HepG2 (cell line): ENCODE data around the gene VILL. TPM values are rescaled to one million over a fixed set of nuclear protein-coding genes. Genes with fewer than 3 reads are reported as not detected.

Experiments used
- BRD4 ChIP-seq: sonication (generic); formaldehyde crosslinking; IDR thresholded peaks from 2 replicates; pipeline ENCODE4 v1.4.0; 2020; ENCODE audit warnings: missing genetic modification reagents
- ELF3 ChIP-seq: IDR thresholded peaks from 2 replicates; pipeline ENCODE4 v1.6.1; 2016; ENCODE audit warnings: missing genetic modification reagents, missing compliant biosample characterization
- GATAD1 ChIP-seq: IDR thresholded peaks from 2 replicates; pipeline ENCODE4 v1.6.1; 2016; ENCODE audit warnings: missing genetic modification reagents, missing compliant biosample characterization
- GMEB1 ChIP-seq: sonication (generic); formaldehyde crosslinking; IDR thresholded peaks from 2 replicates; pipeline ENCODE4 v1.5.1; 2020; ENCODE audit warnings: missing genetic modification reagents, mild to moderate bottlenecking, borderline replicate concordance
- GTF2F1 ChIP-seq: fragments of 150-350 bp; IDR thresholded peaks from 2 replicates; pipeline ENCODE4 v1.6.1; 2014; ENCODE audit warnings: low read length
- HMGA1 ChIP-seq: sonication (generic); formaldehyde crosslinking; conservative IDR thresholded peaks from 2 replicates; pipeline ENCODE4 v1.4.0; 2020; ENCODE audit warnings: missing genetic modification reagents
- NFE2L1 ChIP-seq: sonication (generic); formaldehyde crosslinking; IDR thresholded peaks from 2 replicates; pipeline ENCODE4 v1.4.0; 2020; ENCODE audit warnings: missing genetic modification reagents, mild to moderate bottlenecking, borderline replicate concordance
- NR2F6 ChIP-seq, 2 experiments: IDR thresholded peaks; 2 replicates each; pipeline ENCODE4 v1.6.1; 2016; ENCODE audit warnings: antibody characterized with exemption in 1 of 2, mild to moderate bottlenecking in 1 of 2
- SIN3A ChIP-seq: IDR thresholded peaks from 2 replicates; pipeline ENCODE4 v1.6.1; 2011; ENCODE audit warnings: low read depth, mild to moderate bottlenecking, control low read depth, low read length, borderline replicate concordance
- SMARCC2 ChIP-seq: fragments of 450-650 bp; IDR thresholded peaks from 2 replicates; pipeline ENCODE4 v1.6.1; 2017; ENCODE audit warnings: antibody characterized with exemption, mild to moderate bottlenecking
- SP5 ChIP-seq: IDR thresholded peaks from 2 replicates; pipeline ENCODE4 v1.6.1; 2016; ENCODE audit warnings: low read depth, borderline replicate concordance
- TAF1 ChIP-seq: sonication (generic); formaldehyde crosslinking; IDR thresholded peaks from 2 replicates; pipeline ENCODE4 v1.4.0; 2020; ENCODE audit warnings: missing genetic modification reagents
- ZFX ChIP-seq: sonication (generic); formaldehyde crosslinking; IDR thresholded peaks from 2 replicates; pipeline ENCODE4 v1.4.0; 2020; ENCODE audit warnings: mild to moderate bottlenecking, low read depth, missing genetic modification reagents, moderate library complexity
- ZMAT3 ChIP-seq: sonication (generic); formaldehyde crosslinking; conservative IDR thresholded peaks from 2 replicates; pipeline ENCODE4 v1.7.0; 2021; ENCODE audit warnings: missing genetic modification reagents
- ZNF251 ChIP-seq: sonication (generic); formaldehyde crosslinking; IDR thresholded peaks from 2 replicates; pipeline ENCODE4 v1.9.0; 2021; ENCODE audit warnings: mild to moderate bottlenecking, missing genetic modification reagents
- ZNF281 ChIP-seq: sonication (generic); formaldehyde crosslinking; IDR thresholded peaks from 2 replicates; pipeline ENCODE4 v1.4.0; 2020; ENCODE audit warnings: missing genetic modification reagents, borderline replicate concordance
- ZNF367 ChIP-seq: sonication (generic); formaldehyde crosslinking; IDR thresholded peaks from 2 replicates; pipeline ENCODE4 v1.4.0; 2020; ENCODE audit warnings: missing genetic modification reagents, borderline replicate concordance
- ZNF609 ChIP-seq: sonication (generic); formaldehyde crosslinking; IDR thresholded peaks from 2 replicates; pipeline ENCODE4 v1.4.0; 2020; ENCODE audit warnings: mild to moderate bottlenecking, missing genetic modification reagents, borderline replicate concordance
- ZNF724P ChIP-seq: sonication (generic); formaldehyde crosslinking; IDR thresholded peaks from 2 replicates; pipeline ENCODE4 v1.8.0; 2022; ENCODE audit warnings: missing genetic modification reagents, borderline replicate concordance
- polyA plus RNA-seq, 8 experiments: library from polyadenylated mRNA; depleted of rRNA in 3 of 8; stranded (reverse) in 7 of 8; unstranded in 1 of 8; fragments of >200 nt; fragmentation: Illumina TruSeq in 4 of 8; extraction: Trizol in 4 of 8; gene quantifications; 2 replicates each; pipeline versions ENCODE4 v1.2.1 to v1.2.3, GENCODE V29; 2011 to 2016; ENCODE audit warnings: low read depth in 4 of 8, missing spikeins in 1 of 8, mixed read lengths in 1 of 8; ENCODE audit not compliant: insufficient read depth in 1 of 8
- total RNA-seq, 5 experiments: library from RNA; depleted of rRNA; stranded (reverse); fragments of >200 nt; fragmentation: Illumina TruSeq; extraction: Trizol; gene quantifications; 2 replicates each; pipeline ENCODE4 v1.2.3, GENCODE V29; 2016; ENCODE audit warnings: low read depth in 1 of 5

The VILL gene
- total and polyA plus RNA-seq, 2 of the 13 experiments (the other 11 are each of a cell fraction or from before 2014, with no cell fraction given) = 3.2 to 5.3 TPM

- TF ChIP-seq ZNF609 (CRISPR knock-in tag) (0 out of 2 replicates have a peak, but pooled peaks have one; percentile 20), ELF3 (CRISPR knock-in tag) (peak; percentile 29; the same call in 1 of the 2 replicates), GTF2F1 (no peak), GMEB1 (CRISPR knock-in tag) (no peak), HMGA1 (CRISPR knock-in tag) (no peak), NR2F6 (IDR thresholded peaks at IDR 0.05) (peak; percentile 87), NR2F6 (CRISPR knock-in tag; IDR thresholded peaks at IDR 0.05) (peak; percentile 91), ZMAT3 (CRISPR knock-in tag) (0 out of 2 replicates have a peak, but pooled peaks have one; percentile 8), BRD4 (CRISPR knock-in tag) (no peak), NFE2L1 (CRISPR knock-in tag) (no peak), ZNF251 (no peak), SMARCC2 (no peak), ZFX (CRISPR knock-in tag) (peak; percentile 73), GATAD1 (CRISPR knock-in tag) (no peak), ZNF367 (CRISPR knock-in tag) (no peak), SP5 (CRISPR knock-in tag) (peak; percentile 23; the same call in 1 of the 2 replicates), ZNF281 (CRISPR knock-in tag) (no peak), SIN3A (no peak), ZNF724P (CRISPR knock-in tag) (no peak), TAF1 (no peak)
Measured at GRCh38 chr3:37995652-37996641, 5.4 kb downstream of the VILL start (continued).
